Activated CD4-positive, CD25-positive, alpha-beta regulatory T cell treated with anti-CD3 and anti-CD28 coated beads, Interleukin-2, amount 50 U/mL, for 16 hours (primary cell): Measurements from ENCODE around the gene MAP3K6.
"Not testable (repeated sequence)": the region's sequence is repeated elsewhere in the genome, so short reads cannot be mapped to it uniquely, and the experiment has no call there.

Source experiments
- DNase-seq: peaks from one replicate; pipeline ENCODE4 v3.0.0-alpha.2; 2020; ENCODE audit warnings: low read depth, low spot score

The MAP3K6 gene

DNA sequence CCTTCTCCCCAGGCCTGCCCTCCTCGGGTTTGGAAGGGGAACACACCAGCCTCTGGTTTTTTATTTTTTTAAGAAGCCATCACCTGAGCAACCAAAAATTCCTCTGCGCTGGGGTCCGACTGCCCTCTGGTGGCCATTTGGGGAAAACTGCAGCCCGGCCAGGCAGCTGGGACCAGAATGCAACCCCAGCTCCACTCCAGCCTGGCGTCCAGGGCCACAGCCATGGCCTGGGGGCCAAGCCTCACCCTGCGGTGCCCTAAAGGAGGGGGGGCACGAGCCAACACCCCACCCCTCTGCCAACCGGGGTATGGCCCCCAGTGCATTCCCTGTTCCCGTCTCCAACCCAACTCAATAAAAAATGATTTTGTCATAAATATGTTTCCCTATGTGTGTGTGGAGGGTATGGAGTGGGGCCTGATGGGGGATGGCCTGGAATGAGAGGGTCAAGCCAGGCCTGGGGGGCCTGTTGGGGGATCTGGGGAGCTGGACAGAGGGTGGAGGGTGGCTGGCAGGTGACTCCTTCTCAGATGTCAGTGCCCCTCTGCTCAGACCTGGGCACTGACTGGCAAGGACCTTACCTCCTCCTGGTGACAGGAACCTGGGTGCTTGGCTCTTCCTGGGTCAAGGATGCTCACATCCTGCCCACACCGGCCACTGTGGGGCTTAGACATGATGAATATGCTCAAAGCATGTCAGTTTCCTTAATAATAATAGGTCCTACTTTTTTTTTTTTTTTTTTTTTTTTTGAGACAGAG is 28.9 kb upstream of the MAP3K6 start:
- peak; percentile 60 for DNase-seq

- DNase-seq: no peak
These were observed 28.2 kb upstream of the MAP3K6 start for GRCh38 chr1:27394925-27395324.

- DNase-seq: no peak
These were observed 27.5 kb upstream of the MAP3K6 start for GRCh38 chr1:27394282-27394658.

- no peak for DNase-seq
These were observed 27.0 kb upstream of the MAP3K6 start for GRCh38 chr1:27393641-27394281.

DNA sequence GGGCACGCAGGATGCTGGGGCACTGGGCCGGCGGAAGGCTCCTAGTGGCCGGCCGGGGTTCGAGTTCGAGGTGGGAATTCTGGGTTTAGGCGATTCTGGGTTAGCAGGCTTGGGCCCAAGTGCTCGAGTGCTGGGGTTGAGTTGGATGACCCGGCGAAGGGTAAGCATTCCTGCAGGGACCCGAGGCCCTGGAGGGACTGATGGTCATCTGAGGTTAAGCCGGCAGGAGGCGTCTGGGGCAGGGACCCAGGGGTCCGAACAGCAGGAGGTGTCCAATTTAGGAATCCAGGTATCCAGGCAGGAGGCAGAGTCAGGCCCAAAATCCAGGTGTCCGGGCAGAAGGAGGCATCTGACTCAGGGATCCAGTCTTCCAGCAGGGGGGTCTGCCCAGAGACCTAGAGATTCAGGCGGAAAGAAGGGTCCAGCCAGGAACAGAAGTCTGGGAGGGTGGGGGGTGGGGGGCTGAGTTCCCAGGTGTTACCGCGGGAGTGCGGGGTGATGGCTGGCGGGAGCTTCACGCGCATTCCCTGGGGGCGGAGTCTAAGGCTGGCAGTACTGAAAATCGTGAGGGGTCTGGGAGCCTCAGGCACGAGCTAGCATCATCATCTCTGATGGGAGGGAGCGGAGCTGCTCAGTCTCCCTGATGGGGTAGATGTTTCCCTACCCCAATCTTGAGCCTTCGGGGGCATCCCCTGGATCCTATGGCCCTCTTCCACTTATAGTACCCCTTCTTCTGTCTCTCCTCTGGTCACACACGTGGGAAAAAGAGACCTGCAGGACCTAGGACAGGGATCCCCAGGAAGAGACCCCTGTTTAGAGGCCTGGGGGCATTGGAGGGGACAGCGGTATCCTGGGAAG is 26.2 kb upstream of the MAP3K6 start:
- DNase-seq: no peak

DNA sequence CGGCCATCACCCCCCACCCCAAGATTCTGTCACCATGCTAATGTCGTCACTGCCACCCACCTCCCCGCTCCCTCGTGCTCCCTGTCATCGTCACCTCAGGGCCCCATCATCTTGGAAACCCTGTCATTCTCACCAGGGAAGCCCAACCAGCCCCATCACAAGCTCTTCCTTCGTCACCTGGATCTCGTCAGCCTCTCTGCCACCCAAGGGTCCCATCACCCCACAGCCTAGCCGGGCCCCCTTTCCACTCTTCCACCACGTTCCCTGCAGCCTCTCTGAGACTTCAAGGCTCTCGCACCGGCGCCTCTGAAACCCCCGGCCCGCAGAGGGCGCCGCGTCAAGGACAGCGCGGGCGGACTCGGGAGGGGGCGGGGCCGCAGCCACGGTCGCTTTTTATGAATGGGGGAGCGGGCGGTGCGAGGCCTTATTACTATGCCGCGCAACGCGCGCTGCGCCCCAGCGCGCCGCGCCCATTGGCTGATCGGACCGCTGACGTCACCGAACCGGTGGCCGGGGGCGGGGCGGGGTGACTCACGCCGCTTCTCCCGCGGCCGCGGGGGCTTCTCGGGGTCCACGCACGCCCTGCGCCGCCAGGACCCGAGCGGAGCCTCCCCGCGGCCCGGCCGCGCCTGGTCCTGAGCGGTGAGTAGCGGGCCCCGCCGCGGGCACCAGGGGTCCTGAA is 25.5 kb upstream of the MAP3K6 start, which contains the start of gene GPR3:
GPR3 (plus strand) TSS at position 527 of the 682 bp plus-strand sequence. CDS start 1,177 bp downstream, outside the sequence.
- peak; percentile 85 for DNase-seq

DNA sequence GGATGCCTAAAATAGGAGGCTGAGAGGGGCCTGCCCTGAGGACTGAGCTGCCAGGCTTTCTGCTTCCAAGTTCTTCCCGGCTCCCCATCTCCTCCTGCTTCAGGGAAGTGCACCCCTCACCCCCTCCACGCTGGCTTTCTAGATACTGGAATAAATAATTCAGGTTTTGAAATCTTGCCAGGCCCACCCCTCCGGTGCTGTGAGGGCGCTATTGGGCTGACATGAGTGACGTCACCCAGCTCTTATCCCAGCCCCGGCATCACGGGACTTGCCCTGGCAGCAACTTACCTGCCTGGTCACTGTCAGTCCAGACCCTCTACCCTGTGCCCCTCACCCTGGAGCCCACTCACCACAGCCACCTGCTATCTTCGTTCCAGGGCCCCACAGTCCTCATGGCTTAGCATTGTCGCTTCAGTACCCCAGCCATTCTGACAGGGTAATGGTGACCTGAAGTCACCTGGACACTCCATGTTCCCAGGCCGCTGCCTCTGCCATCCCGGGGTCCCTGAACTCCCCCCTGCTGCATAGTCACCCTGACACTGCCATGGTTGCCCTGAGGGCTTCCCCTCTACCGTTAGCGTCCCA is 24.8 kb upstream of the MAP3K6 start:
- DNase-seq: no peak

- DNase-seq: peak; percentile 58
These were observed 21.7 kb upstream of the MAP3K6 start for GRCh38 chr1:27388337-27389005.

- DNase-seq: not testable (repeated sequence)
These were observed 18.0 kb upstream of the MAP3K6 start for GRCh38 chr1:27384797-27385196.

DNA sequence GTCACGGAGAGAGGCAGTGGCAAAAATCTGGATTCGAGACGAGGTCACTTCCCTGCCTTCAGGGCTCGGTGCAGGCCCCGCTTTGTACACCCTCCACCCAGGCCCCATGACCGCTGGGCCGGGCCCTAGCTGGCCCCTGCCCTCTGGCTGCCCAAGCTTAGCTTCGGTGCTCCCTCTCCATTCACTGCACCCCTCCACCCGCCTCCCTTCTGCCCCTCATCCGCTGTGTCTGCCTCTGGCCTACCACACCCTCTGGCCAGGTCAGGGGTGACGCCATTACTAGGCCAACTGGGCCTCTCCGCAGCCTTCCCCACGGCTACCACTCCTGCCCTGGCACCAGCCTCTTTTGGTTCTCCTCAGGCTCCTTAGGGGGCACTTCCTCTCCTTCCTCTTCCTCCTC is 16.9 kb upstream of the MAP3K6 start:
- DNase-seq: no peak

DNA sequence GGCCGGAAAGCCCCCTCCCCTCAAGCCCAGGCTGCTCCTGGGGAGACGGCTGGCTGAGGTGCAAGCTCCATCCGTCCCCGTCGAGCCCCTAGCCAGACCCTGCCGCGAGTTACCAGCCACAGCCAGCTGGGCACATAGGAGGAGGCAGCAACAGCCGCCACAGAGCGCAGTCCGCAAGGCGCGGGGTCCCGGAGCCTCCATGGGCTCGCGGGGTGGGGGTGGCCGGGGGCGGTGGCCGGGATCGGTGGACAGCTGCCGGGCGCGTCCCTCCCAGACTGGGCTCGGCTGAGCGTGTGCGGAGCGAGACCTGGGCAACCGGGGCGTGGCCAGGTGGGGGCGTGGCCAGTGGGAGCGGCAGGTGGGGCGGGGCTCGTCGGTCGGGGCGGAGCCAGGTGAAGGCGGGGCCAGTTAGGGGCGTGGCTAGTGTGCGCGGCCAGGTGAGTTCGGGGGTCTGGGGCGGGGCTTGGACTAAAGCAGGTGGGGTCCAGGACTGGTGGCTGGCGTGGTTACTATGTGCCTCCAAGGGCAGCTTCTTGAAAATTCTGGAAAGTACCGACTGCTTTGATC is 16.4 kb upstream of the MAP3K6 start, which contains the start of gene CD164L2:
CD164L2 (minus strand) TSS at position 295 of the 567 bp plus-strand sequence; CDS start at position 201, 94 bp downstream.
- no peak for DNase-seq

DNA sequence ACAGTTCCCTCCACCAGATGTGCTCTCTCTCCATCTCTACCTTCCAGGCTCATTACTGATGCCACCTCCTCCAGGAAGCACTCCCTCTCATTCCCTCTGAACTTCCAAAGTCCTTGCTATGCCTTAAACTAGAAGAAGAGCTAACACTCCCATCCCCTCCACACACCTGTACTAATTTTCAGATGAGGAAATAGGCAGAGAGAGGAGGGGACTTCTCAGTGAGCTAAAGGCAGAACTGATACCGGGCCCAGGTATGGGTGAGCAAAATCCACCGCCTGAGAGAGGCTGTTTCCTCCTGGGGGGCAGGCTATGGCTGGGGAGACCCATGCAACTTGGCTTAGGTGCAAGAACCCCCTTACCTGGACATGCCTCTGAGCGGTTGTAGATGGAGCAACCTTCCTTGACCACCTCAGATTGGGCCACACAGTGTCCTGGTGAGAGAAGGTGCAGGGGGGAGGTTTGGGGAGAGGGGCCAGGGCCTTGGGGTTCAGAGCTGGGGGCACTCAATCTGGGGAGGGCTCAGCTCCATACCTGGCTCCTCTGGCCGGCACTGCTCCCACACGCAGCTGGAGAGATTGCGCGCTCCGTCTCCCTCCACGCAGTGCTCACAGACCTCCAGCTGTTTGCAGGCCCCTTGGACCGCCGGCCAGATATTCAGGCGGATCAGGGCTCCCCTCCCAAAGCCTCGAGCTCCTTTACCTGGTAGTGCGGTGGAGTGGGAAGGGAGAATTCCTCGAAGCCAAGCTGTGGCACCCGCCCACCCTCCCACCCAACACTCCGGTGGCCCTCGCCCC is 15.4 kb upstream of the MAP3K6 start:
- DNase-seq: no peak

DNA sequence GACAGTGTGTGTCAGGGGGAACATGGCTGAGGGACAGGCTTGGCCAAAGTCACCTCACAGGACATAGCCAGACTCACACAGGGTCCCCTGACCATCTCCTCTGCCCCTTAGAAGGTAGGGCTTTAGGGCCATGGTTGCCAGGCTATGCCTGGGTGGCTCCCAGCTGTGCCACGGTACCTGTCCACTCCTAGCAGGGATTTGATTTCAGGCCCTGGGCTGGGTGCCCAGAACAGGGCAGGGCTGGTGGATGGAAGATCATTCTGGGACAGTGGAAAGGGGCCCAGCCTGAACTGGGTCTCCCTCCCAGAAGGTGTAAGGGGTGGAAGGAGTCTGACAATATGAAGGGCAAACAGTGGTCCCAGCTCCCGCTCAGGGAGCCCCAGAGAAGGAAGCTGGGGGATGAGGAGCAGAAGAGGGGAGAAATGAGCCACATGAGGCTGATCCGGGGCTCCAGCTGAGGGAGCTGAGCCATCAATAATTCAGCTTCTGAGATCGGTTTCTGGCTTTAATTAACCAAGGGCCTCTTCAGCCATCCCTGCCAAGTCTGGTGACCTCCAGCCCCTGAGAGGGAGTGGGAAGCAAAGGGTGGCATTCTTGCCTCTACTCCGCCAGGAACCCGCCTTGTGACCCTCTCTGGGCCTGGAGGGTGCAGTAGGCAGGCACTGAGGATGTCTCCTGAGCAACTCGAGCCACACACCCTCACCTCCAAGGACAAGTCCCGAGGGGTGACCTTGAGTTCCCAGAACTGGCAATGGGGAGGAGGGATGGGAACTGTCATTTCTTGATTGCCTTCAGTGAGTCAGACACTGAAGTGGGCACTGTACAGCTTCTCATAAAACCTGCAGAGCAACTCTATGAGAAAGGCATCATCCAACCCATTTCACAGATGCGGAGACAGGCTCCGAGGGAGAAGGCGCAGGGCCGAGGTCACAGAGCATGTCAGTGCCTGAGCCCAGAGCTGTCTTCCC is 14.3 kb upstream of the MAP3K6 start:
- no peak for DNase-seq

GRCh38 chr1:27380224-27380623 is 13.5 kb upstream of the MAP3K6 start:
- DNase-seq: no peak

DNA sequence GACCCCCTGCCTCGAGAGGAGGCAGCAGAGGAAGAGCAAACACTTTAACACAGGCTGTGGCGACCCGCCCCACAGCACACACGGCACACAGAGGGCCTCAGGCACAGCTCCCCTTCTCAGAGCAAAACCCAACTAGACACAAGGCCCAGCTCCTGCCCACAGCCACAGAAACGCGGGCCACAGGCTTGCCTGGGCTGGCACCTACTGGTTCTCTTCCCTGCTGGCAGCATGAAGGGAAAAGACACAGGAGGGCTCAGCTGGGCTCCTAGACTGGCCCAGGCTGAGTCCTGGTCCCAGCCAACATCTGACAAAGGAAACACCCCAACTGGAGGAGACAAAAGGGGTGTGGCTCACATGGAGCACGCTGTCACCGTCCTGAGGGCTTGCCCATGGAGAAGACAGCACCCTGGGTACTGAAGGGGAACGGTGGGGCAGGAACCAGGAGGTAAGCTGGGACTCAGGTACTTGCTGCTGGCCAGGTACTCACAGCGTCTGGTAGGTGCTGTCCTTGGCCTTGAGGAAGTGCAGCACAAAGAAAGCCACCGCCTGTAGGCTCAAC is 12.9 kb upstream of the MAP3K6 start:
- no peak for DNase-seq

DNA sequence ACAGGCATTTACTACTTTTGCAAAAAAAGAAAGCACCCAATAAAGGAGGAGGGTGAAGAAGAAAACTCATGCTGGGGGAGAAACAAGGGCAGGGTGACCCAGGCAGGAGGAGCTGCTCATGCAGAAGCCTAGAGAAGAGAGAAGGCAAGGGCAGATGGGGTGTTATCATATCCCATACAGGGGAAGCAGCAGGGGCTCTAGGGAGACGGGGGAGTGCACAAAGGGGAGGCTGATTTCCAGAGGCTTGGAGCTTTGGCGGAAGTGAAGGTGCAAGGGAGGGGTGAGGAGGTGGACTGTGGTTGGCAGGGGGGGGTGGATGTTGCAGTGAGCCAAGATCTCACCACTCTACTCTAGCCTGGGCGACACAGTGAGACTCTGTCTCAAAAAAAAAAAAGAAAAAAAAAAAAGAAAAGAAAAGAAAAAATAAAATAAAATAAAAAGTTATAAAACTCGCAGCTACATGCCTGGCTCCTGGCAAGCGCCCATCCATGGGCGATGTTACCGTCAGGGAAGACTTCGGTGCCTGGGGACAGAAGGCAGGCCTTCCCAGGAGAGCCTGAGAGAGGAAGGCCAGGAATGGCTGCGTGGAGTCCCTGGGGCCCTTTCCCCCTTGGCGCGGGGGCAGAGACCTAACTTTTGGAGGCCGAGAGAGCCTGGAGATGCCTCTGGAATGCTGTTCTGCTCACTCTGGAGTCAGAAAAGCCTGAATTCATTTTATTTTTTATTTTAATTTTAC is 11.2 kb upstream of the MAP3K6 start:
- no peak for DNase-seq

DNA sequence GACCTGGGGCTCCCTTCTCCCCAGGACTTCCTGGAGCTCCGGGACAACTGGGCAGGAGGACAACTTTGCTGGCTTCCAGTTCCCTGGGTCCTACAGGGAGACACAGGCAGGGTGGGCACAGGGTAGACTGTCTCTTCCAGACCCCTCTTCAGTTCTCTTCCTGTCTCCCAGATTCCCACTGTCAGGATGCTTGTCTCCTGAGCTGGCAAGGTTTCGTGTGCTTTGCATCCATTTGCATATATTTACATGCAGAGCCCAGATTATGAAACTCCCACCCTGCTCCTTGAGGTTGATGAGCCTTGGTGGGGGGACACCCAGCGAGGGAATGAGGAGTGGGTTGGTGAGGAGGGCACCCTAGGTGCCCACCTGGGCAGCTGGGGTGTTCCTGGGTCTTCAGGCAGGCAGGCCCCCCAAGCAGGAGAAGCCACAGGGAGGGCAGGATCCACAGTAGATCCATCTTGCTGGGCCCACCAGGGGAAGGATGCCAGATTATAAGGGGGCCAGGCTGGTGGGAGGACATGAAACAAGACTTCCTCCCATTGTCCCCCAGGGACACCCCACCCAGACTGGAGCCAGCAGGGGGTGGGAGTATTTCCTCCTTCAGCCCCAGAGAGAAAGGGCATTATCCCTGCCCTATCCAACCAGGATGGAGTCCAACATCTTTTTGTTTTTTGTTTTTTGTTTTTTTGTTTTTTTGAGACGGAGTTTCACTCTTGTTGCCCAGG is 7.8 kb upstream of the MAP3K6 start, which contains the start of gene FCN3:
FCN3 (minus strand) TSS at position 463 of the 725 bp plus-strand sequence; CDS start at position 457, 6 bp downstream.
- DNase-seq: no peak
